SHP77 treated with DMSO at 0.1 percent for 48 hours (cell line): ENCODE results near the gene MRGPRE.

Source experiments
- DNase-seq: peaks from one replicate; lab custom pipeline; 2025; lab: John Stamatoyannopoulos, UW

The MRGPRE gene

GRCh38 chr11:3178349-3178748 lies 53.9 kb downstream of the MRGPRE start:
- DNase-seq = no peak

GRCh38 chr11:3177931-3178330 lies 54.3 kb downstream of the MRGPRE start:
- DNase-seq = no peak
